MM.1S (cell line): Measurements from ENCODE around the gene MRRF.

ENCODE experiments used
- EZH2phosphoT487 ChIP-seq: fragments of 300-600 bp; sonication (generic); IDR thresholded peaks from 2 replicates; pipeline ENCODE4 v1.6.1; 2018; ENCODE audit warnings: antibody characterized with exemption, low read length
- TF ChIP-seq, protein P1 (sequence below): fragments of 300-600 bp; sonication (generic); IDR thresholded peaks from 2 replicates; pipeline ENCODE4 v1.5.1; 2016; ENCODE audit warnings: antibody characterized with exemption, low read length, mixed read lengths

DNA sequence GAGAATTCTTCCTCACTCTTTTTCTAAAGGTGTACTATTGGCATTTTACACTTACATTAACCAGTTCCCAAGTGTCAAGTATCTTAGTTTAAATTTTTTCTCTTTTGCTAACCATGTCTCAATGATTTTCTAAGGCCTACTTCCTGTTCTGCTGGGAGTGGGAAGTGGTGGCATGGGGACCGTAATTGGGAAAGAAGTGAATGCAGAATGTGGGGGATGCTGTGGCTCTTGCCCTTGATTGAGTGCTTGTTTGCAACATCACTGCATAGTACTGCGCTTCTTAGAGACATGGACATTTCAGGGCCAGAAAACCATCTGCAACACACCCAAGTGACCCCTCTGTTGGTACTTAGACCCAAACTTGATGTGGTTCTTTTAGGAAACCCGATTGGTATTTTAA is 32.8 kb downstream of the MRRF start:
- TF ChIP-seq, protein P1, sequence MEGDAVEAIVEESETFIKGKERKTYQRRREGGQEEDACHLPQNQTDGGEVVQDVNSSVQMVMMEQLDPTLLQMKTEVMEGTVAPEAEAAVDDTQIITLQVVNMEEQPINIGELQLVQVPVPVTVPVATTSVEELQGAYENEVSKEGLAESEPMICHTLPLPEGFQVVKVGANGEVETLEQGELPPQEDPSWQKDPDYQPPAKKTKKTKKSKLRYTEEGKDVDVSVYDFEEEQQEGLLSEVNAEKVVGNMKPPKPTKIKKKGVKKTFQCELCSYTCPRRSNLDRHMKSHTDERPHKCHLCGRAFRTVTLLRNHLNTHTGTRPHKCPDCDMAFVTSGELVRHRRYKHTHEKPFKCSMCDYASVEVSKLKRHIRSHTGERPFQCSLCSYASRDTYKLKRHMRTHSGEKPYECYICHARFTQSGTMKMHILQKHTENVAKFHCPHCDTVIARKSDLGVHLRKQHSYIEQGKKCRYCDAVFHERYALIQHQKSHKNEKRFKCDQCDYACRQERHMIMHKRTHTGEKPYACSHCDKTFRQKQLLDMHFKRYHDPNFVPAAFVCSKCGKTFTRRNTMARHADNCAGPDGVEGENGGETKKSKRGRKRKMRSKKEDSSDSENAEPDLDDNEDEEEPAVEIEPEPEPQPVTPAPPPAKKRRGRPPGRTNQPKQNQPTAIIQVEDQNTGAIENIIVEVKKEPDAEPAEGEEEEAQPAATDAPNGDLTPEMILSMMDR, result no peak
- TF ChIP-seq EZH2phosphoT487, result no peak
